Stimulated activated CD4-positive, alpha-beta T cell treated with anti-CD3 and anti-CD28 coated beads, TNF-alpha, amount 100 ng/mL, for 4 hours (primary cell): Measurements from ENCODE around the gene FOXI1.
"Not testable (repeated sequence)": the region's sequence is repeated elsewhere in the genome, so short reads cannot be mapped to it uniquely, and the experiment has no call there.

Experiments
- DNase-seq, 3 experiments: peaks; one replicate each; pipeline ENCODE4 v3.0.0-alpha.2; 2020; ENCODE audit warnings: low read depth in 3 of 3

The FOXI1 gene

DNA sequence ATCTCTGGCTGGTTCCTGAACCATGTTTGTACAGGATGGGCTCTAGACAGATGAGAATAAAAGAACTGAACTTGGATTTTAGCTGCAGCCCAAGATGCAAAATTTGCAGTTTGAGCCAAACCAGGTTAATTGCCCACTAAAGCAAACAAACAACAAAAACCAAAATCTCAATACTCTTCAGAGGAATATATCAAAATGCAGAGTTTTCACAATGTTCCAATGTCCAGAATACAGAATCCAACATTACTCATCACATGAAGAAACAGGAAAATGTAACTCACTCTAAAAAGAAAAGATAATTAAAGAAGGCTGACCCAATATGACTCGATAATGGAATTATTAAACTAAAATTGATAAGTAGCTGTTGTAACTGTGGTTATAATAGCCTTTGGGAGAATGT lies 20.4 kb downstream of the FOXI1 start:
- no peak for DNase-seq

DNA sequence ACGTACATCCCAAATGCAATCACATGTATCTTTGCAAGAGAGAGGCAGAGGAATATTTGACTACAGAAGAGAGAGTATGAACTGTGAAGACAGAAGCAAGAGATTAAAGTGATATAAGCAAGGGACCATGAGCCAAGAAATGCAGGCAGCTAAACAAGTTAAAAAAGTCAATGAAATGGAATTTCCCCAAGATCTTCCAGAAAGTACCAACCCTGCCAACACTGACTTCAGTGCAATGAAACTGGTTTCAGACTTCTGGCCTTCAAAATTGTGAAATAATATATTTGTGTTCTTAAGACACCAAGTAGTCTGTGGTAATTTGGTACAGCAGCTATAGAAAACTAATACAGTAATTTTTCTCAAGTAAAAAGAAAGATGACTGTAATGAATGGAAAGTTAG lies 20.9 kb downstream of the FOXI1 start:
- DNase-seq, result no peak

DNA sequence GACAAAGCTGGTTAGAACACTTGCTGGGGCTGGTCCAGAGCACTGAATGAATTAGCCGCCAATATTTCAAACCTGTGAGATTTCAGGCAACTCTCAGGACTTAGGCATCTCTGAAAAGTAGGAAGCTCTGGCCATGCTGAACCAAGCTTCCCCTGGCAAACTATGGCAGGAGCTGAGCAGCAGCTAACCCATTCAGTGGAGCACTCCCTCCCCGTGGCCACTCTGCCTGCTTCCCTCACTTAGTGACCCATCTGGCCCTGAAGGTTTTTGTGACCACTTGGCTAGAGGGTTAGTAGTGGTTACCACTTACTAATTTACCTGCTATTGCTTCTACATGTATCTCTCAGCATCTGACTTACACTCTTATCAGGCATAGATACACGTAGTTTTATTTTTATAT lies 25.5 kb downstream of the FOXI1 start:
- no peak for DNase-seq

DNA sequence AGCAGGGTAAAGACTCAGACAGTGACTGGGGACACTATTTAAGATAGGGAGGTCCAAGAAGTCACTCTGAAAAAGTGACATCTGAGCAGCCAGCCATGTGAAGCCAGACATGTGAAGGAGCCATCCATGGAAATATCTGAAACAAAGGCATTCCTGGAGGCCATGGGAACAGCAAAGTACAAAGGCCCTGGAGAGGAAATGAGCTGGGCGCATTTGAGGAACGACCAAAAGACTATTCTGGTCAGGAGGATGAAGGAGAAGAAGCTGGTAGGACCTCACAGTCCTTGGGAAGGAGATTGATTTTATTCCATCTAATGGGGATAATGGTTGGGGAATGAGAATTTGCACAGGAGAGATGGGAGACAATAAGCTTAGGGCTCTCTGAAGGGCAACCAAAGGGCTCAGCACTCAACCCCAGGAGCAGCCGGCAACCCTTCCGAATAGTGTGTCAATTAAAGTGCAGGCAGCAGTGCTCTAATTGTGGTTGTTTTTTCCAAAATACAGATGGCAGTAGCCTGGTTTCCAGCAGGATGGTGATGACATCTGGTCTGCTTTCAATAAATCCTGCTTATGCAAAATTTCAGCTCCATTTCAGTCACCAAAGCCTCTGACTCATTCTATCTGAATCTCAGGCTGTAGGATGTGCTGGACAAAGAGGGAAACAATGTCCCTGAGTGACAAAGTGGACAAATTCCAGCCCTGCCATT lies 26.7 kb downstream of the FOXI1 start:
- no peak for DNase-seq

DNA sequence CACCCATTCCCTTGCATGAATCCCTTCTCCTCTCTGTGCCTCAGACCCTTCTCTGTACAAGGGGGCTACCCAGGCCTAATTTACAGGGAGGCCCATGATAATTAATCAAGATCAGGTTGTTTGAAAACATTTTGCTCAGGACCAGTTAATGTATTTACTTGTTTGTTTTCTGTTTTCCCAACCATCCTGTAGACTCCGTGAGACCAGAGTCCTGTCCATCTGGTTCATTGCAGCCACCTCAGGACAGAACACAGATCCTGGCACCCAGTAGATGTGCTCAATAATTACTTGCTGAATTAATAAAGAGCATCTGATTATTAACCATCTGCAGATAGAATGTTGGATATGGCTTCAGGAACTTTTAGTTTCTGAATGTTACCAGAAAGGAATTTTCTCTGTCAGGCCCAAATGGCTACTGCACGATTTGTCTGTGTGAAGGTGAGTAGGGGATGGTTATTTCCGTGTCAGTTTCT lies 27.3 kb downstream of the FOXI1 start:
- no peak for DNase-seq

DNA sequence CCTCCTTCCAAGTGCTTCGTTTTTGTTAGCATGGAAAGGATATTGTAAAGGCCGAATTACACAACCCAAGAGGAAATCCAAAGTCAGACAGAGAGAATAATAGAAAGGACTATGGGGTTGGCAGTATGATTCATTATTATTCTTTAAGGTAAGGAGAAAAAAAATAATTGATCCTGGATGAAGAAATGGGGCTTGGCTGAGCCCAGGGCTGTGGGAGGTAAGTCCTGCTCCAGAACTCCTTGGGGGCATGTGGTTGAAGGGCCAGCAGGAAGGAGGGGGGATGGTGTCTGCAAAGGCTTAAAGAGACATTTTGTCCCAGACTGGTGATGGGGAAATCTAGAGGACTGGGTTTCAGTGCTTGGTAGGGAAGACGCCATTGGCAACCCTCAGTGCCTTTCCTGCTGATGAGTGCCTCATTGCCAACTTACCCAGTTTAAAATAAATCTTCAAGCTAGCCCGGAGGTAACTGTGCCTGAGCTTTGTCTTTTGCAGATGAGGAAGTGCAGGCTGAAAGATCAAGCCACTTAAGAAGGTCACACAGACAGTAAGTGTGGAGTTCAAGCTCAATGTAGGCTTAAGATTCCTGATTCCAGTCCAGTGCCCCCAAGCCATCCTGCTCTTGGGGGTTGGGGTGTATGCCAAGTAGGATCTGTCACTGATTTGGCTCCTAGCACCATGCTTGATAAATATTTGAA lies 30.2 kb downstream of the FOXI1 start:
- no peak for DNase-seq

DNA sequence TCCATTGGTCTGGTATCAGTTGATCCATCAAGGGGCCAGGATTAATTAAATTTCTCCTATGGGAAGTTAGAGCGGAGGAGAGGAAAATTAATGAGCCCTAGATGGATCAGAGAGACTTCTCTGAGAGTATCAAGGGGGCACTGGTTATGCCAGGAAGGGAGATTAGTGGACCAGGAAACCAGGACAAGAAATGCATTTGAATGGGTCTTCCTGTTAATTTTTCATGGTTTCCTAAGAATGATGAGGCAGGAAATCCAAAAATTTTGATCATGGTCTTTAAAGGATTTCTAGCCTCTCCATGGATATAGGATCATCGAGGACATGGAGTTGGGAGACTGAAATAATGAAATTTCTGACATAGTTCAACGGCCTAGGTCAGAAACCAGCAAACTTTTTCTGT lies 30.8 kb downstream of the FOXI1 start:
- DNase-seq, result no peak

DNA sequence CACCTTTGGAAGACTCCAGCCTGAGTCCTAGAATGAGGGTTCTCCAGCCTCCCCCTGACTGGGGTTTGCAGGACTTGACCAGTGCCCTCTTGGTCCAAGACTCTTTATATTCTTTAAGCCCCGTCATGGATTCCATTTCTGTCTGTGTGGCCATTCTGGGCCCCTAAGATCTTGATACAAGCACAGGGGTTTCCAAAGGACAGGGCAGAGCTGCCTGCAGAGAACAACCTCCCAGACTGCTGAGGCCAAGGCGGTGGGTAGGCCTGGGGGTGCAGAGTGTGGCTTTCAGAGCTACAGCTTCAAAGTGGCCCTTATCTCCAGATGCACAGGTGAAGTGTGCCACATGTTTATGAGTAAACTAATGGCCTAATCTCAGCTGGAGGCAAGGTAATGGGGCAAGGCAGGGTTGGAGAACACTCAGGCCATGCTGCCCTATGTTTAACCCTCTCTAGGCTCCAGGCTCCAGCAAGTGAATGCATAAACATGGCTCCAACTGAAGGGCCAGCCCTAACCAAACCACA lies 32.1 kb downstream of the FOXI1 start:
- no peak for DNase-seq

DNA sequence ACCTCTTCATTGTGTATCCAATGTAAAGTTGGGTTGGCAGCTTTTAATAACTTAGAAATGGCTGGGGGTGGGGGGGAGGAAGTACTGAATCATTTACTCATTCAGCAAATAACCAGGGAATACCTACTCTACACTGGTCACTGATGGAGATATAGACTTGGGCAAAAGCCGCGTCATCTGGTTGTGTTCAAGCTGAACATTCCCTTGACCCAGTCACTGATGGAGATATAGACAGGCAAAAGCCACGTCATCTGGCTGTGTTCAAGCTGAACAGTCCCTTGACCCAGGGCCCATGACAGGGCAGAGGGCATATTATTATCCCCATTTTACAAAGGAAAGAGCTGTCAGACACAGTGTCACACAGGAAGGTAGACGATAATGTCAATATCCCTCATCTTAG lies 32.6 kb downstream of the FOXI1 start:
- DNase-seq, result no peak

DNA sequence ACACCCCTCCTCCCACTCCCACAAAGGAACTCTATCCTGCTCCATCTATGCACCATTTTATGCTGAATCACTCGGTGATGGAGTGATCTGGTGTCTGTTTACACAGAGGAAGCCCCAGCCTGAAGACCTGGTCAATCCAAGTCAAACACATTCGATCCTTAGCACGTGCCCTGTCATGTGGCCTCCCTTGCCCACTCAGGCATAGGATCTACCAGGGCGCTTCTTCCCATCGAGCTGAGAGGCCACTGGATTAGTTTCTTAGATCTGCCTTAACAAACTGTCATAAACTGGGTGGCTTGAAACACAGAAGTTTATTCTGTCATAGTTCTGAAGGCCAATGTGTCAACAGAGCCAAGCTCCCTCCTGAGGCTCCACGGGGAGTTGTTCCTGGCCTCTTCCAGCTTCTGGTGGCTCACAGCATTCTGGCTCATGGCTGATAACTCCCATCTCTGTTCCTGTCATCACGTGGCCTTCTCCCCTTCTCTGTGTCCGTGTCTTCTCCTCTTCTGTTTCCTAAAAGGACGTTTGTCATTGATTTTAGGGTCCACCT lies 34.2 kb downstream of the FOXI1 start:
- no peak for DNase-seq

DNA sequence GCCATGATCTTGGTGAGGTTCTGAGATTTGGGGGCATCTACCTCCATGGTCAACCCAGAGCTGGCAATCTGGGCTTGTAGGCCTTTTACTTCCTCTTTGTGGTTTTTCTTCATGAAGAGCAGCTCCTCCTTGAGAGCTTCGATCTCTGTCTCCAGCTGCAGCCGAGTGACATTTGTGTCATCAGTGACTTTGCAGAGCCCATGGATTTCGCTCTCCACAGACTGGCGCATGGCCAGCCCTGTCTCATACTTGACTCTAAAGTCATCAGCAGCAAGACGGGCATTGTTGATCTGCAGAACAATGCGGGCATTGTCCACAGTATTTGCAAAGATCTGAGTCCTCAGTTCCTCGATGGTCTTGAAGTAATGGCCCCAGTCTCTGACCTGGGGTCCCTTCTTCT lies 35.5 kb downstream of the FOXI1 start:
- not testable (repeated sequence) for DNase-seq

DNA sequence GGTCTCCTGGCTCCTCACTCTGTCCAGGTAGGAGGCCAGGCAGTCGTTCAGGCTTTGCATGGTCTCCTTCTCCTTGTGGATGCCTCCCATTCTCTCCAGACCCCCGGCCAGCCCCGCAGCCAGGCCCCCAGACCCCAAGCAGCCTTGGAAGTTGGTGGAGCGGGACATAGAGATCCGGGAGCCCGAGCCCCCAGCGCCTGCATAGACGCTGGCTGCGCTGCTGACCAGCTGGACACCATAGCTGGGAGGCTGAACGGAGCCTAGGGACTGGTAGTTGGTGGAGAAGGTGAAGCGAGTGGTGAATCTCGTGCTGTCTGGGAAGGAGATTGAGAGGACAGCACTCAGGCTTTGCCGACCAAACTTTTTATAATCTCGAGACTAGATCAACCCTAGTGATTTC lies 35.9 kb downstream of the FOXI1 start:
- no peak for DNase-seq

DNA sequence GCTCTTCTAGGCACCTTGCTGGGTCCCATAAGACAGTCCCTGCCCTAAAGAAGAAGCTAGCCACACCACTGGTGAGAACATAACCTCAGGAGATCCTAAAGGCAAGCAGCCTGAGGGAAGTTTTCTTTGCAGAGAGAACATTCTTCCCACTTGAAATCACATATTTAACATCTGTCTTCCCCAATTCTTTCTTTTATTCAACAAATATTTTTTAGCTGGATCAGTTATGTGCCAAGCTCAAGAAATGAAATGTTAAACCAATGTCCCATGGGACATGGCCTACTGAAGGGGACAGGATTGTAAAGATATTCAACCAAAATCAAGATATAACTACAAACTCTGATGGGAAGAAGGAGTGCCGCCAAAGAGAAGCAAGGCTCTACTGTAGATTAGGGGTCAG lies 36.5 kb downstream of the FOXI1 start:
- DNase-seq, result no peak

DNA sequence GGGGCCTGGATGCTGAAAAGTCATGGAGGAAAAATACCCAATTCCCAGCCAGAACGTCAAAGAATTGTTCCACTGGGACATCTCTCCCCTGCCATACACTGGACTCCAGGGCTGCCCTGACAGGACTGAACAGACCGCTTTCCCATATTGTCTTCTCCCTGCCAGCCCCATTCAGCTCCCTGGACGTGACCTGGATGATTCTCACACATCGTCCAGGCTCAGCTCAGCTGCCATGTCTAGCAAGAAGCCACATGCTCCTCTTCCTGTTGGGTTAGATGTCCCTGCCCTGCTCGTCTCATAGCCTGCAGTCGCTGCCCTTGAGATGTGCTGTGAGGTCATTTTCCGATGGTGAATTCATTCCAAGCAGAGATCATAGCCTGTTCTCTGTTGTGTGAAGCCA lies 37.4 kb downstream of the FOXI1 start:
- no peak for DNase-seq

DNA sequence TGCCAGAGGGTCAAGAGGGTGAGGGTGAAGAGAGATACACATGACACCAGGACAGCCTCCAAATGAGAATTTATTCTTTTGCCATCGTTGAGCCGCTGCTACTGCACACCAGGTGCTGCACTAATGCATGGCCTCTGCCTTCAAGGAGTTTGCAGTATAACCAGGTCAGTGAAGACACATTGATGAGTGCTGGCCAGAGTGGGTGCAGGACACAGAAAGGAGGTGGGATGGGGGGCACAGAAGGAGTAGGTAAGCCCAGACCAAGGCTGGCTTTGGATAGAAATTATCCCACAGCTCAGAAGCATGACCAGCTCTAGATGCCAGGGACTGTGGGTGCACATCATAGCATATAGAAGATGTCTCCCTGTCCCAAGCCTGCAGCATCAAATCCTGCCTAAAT lies 38.0 kb downstream of the FOXI1 start:
- DNase-seq, result no peak

DNA sequence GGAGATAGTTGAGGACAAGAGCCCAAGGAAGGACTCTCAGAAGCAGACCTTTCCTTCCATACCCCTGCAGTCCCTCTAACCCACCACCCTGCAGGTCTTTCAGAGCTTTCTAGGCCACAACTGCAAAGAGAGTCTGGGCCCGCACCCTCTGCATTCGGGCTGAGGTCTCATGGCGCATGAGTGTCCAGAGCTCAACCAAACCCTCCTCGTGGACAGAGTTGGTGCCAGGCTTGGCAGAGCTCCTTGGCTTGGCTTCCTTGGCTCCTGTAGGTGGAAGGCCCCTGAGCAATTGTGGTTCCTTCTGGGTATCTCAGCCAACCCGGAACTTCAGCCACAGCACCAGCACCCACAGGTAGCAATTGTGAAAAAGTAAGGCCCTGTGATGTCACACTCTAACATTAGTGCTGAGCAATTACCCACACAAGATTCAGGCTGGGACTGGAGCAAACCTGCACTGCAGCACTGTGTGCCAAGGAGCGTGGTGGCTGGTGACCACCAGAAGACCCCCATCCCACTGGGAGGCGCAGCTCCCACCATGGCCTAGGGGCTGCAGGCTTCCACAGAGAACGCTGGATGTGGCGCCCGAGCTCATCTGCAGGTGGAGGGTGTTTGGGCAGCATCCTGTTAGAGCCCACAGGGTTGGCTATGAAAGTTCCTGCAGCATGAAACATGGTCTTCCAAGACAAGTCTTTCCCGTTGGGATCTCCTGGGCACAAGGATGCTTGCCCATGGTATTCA lies 38.8 kb downstream of the FOXI1 start:
- no peak for DNase-seq

DNA sequence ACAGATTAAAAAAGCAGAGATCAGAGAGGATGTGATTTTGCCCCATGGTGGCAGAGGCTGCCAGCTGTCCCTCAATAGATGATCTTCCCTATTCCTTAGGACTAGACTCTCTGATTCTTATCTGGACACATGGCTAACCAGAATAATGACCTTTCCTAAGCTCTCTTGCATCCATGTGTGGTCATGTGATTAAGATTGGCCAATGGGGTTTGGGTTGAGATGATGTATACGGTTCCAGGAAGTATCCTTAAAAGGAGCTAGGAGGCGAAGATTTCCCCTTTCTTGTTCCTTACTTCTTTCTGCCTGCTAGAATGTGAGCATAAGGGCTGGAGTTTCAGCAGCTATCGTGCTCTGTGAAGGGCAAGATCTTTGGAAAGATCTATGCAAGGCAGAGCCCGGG lies 39.8 kb downstream of the FOXI1 start:
- DNase-seq, result no peak

DNA sequence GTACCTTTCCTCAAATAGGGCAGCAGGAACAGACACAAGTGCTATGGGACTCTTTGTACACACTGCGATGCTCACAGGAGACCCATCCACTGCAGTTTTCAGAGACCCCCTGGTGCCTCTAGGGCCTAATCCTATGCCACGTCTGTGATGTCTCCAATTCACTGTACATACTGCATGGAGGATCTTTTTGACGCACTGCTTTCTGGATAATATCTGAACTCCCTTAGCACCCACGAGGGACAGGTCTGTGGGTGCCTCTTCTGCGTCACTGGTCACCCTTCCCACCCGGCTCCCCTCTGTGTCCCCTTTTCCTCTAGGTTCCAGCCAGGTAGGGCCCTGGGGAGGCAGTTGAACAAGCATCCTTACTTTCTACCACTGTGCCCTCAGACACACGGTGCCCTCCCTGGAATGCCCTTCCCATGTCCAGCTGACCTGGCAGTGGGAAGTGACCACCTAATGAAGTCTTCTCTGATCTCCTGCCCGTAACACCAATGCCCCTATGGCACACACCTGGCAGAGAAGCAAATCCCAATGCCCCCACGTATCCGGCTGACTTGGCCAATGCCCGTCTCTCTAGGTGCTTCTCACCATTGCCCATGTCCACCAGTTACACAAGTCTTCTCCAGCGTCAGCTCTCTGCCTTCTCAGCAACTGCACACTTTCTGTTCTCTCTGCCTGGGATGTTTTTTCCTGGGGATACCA lies 41.5 kb downstream of the FOXI1 start:
- DNase-seq, result no peak

DNA sequence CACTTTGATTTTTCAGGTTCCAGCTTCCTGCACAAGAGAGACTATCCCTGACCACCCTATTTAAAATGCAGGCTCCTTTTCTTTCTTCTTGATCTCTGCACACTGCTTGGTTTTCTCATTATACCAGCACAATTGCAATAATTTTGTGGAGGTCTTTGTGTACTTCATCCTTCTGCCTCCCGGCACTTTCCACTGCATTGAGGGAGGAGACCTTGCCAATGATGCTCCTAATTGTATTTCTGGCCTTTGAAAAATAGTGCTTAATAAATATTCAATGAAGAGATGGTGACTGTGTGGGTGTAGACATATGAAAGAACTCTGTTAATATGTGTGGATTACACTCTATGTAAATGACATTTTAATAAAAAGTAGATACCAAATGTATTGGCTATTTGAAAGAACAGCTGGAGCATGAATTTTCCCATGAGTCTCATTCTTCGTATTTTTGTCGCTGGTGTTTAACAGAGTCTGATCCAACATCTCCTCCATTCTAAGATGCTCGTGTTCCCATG lies 42.1 kb downstream of the FOXI1 start:
- no peak for DNase-seq

DNA sequence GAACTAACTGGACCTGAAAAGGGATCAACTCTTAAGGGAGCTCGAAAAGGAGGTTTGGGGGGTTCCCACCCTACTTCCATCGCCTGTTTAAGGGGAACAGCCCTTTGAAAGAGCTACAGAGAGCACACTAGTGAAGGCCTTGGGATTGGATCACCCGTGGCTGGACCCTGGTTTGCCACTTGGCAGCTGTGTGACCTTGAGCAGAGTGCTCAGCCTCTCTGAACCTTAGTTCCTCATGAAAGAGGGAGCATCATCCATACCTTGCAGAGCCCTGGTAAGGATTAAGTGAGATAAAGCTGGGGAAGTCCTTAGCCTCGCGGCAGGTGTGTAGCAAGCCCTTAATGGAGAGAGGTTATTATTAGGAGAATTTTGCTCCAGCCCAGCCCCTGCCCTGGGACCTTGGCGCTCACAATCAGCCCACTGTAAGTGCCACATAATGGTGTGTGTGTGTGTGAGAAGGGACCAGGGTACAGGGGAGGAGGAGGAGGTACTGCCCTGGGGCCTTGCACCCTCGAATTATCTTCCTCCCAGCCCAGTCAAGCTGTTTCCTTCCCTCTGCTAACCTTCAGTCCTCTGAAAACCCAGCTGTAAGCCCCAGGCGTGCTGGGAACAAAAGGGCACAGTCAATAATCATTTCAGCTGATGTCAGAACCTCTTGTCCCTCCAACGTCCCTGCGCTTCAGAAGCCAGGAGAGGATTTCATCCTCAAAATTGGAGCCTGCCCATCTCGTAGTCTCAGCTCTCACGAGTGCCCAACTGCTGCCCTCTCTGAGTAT lies 42.9 kb downstream of the FOXI1 start:
- no peak for DNase-seq

DNA sequence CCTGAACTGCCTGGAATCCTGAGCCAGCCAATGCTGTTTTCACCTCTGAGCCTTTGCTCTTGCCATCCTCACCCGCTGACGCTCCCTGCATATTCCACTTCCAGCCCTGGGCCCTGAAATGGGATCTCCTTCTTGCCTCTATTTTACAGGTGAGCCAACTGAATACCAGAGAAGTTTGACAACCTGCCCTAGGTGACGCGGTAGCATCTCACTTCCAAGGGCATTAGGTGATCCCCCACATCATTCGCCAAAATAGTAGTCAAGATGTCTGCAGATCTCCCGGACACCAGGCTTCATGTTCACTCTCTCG lies 43.5 kb downstream of the FOXI1 start:
- no peak for DNase-seq
